GM12878 (cell line): ENCODE data around the gene S1PR4. TPM values are rescaled to one million over a fixed set of nuclear protein-coding genes. Genes with fewer than 3 reads are reported as not detected.
A peak's percentile ranks its signal among the peaks of the same experiment; 100 is the strongest.

ENCODE experiments used
- ATAC-seq: fragments of 200-7000 bp; cut with Tn5 transposase; 3 replicates; pipeline ENCODE4 v1.9.1; 2020; ENCODE audit warnings: mild to moderate bottlenecking, moderate library complexity
- BruUV-seq: library from RNA; stranded (reverse); fragments of 400-500 nt; replicated peaks from 2 replicates; lab custom pipeline; 2021; lab: Mats Ljungman, UMichigan
- CTCF ChIA-PET: fragments of 300-600 bp; sonication (Branson Sonifier 250); formaldehyde crosslinking; extraction: SDS; loops from one replicate; lab custom pipeline; 2021; ENCODE audit warnings: inconsistent platforms; lab: Yijun Ruan, JAX
- POLR2A ChIA-PET: fragments of 350-600 bp; formaldehyde crosslinking; extraction: SDS; loops from one replicate; lab custom pipeline; 2021; ENCODE audit warnings: inconsistent platforms; lab: Charles Lee
- RAD21 ChIA-PET: fragments of 300-600 bp; sonication (Branson Sonifier 250); formaldehyde crosslinking; loops from one replicate; lab custom pipeline; 2023; ENCODE audit warnings: antibody characterized with exemption; ENCODE audit not compliant: unreplicated experiment; lab: Charles Lee
- SMC1A ChIA-PET: fragments of 300-600 bp; sonication (Branson Sonifier 250); formaldehyde crosslinking; loops from one replicate; lab custom pipeline; 2023; ENCODE audit not compliant: unreplicated experiment, uncharacterized antibody; lab: Charles Lee
- DNase-seq: peaks from one replicate; pipeline ENCODE4 v3.0.0-alpha.2; 2011; ENCODE audit warnings: low read depth, low spot score
- FAIRE-seq: peaks from 3 replicates; lab custom pipeline; 2011; peaks lifted over from hg19 to GRCh38; lab: Jason Lieb, UNC
- H2AFZ ChIP-seq: 2 replicates; pipeline ENCODE4 v1.6.0; 2011; ENCODE audit warnings: low read depth, low read length, control low read depth; ENCODE audit not compliant: control insufficient read depth
- H3K27ac ChIP-seq: 2 replicates; pipeline ENCODE4 v1.5.1; 2011; ENCODE audit warnings: control low read depth; ENCODE audit not compliant: control insufficient read depth, insufficient read depth
- H3K27me3 ChIP-seq, 2 experiments: replicated peaks in 1 of 2; 2 replicates each; pipeline versions ENCODE4 v1.6.0 to v1.6.1; 2011; ENCODE audit warnings: low read length in 1 of 2; ENCODE audit not compliant: control insufficient read depth in 2 of 2, insufficient read depth in 2 of 2
- H3K36me3 ChIP-seq, 2 experiments: 2 replicates each; pipeline ENCODE4 v1.5.1; 2011; ENCODE audit warnings: low read length in 1 of 2; ENCODE audit not compliant: control insufficient read depth in 2 of 2, insufficient read depth in 2 of 2
- H3K4me1 ChIP-seq: 2 replicates; pipeline ENCODE4 v1.6.1; 2011; ENCODE audit warnings: mild to moderate bottlenecking, low read length, moderate library complexity, mixed read lengths; ENCODE audit not compliant: control insufficient read depth, insufficient read depth
- H3K4me2 ChIP-seq: 2 replicates; pipeline ENCODE4 v1.6.0; 2011; ENCODE audit warnings: control low read depth; ENCODE audit not compliant: control insufficient read depth, insufficient read depth
- H3K4me3 ChIP-seq: fragments of 200-600 bp; sonication (generic); 2 replicates; pipeline ENCODE4 v1.5.1; 2016
- H3K79me2 ChIP-seq: 2 replicates; pipeline ENCODE4 v1.6.0; 2011; ENCODE audit warnings: low read length; ENCODE audit not compliant: control insufficient read depth, insufficient read depth
- H3K9ac ChIP-seq: 2 replicates; pipeline ENCODE4 v1.8.0; 2011; ENCODE audit warnings: low read length, control low read depth, mixed read lengths; ENCODE audit not compliant: control insufficient read depth, insufficient read depth
- H3K9me3 ChIP-seq: replicated peaks from 3 replicates; pipeline ENCODE4 v1.5.1; 2011; ENCODE audit warnings: mild to moderate bottlenecking, low read length; ENCODE audit not compliant: control insufficient read depth, insufficient read depth
- H4K20me1 ChIP-seq: 2 replicates; pipeline ENCODE4 v1.6.0; 2011; ENCODE audit not compliant: control insufficient read depth, insufficient read depth
- BHLHE40 ChIP-seq, 2 experiments: fragments of 450-650 bp in 1 of 2; IDR thresholded peaks; 2 replicates each; pipeline ENCODE4 v1.6.1; 2011 to 2017; ENCODE audit warnings: low read depth in 2 of 2, borderline replicate concordance in 1 of 2, improper control_type of control experiment in 1 of 2, low read length in 1 of 2, mild to moderate bottlenecking in 1 of 2
- CHD4 ChIP-seq: fragments of 200-600 bp; sonication (generic); IDR thresholded peaks from 2 replicates; pipeline ENCODE4 v1.6.1; 2016; ENCODE audit warnings: mild to moderate bottlenecking
- E4F1 ChIP-seq: fragments of 450-650 bp; IDR thresholded peaks from 2 replicates; pipeline ENCODE4 v1.6.1; 2018; ENCODE audit warnings: borderline replicate concordance, mild to moderate bottlenecking; ENCODE audit not compliant: partially characterized antibody
- POLR2A ChIP-seq: IDR thresholded peaks from 2 replicates; pipeline ENCODE4 v1.6.1; 2011; ENCODE audit warnings: low read depth, mild to moderate bottlenecking, low read length
- RCOR1 ChIP-seq: conservative IDR thresholded peaks from 2 replicates; pipeline ENCODE4 v1.6.1; 2012; ENCODE audit warnings: low read depth, low read length, improper control_type of control experiment
- SPI1 ChIP-seq: IDR thresholded peaks from 2 replicates; pipeline ENCODE4 v1.6.1; 2011; ENCODE audit warnings: low read depth, mild to moderate bottlenecking, low read length, moderate library complexity, borderline replicate concordance; ENCODE audit not compliant: insufficient read depth
- TCF12 ChIP-seq: IDR thresholded peaks from 2 replicates; pipeline ENCODE4 v1.6.1; 2011; ENCODE audit warnings: low read depth, mild to moderate bottlenecking, low read length
- ZNF274 ChIP-seq: IDR thresholded peaks from one replicate; pipeline ENCODE4 v1.8.0; 2011; ENCODE audit not compliant: insufficient read length, insufficient read depth
- WGBS: methylation state at CpG from one replicate; pipeline ENCODE4 v1.1.6; 2016; ENCODE audit warnings: low lambda C conversion rate; ENCODE audit not compliant: insufficient replicate concordance, insufficient coverage; ENCODE audit errors: missing lambda C conversion rate; 5-methylcytosine and 5-hydroxymethylcytosine counted together
- in situ Hi-C: fragments of 300-500 bp; cut with MboI; formaldehyde crosslinking; loops from 9 replicates; pipeline ENCODE4 v1.14.3; 2018; ENCODE audit warnings: mixed read lengths
- intact Hi-C: fragments of 100-400 bp; cut with micrococcal nuclease; formaldehyde crosslinking; loops from one replicate; pipeline ENCODE4 v1.14.2; 2022; ENCODE audit not compliant: unreplicated experiment
- polyA plus RNA-seq, 11 experiments: library from polyadenylated mRNA; depleted of rRNA in 4 of 11; unstranded in 6 of 11; stranded (reverse) in 5 of 11; fragments of >200 nt; fragmentation: Nextera tagmentation in 4 of 11; fragmentation: Illumina TruSeq in 1 of 11; extraction: Ambion mirVana in 4 of 11; extraction: Trizol in 1 of 11; gene quantifications; 1 replicate in 1 of 11; 2 replicates in 10 of 11; pipeline versions ENCODE4 v1.2.1 to v1.2.3, GENCODE V29; 2011 to 2016; ENCODE audit warnings: inconsistent platforms in 2 of 11, missing spikeins in 2 of 11, low read depth in 1 of 11
- total RNA-seq, 4 experiments: library from RNA; depleted of rRNA in 3 of 4; stranded (reverse); fragments of >200 nt in 3 of 4; fragmentation: Illumina TruSeq in 1 of 4; extraction: Trizol in 1 of 4; gene quantifications; 2 replicates each; pipeline versions ENCODE4 v1.2.1 to v1.2.3, GENCODE V29; 2013 to 2021

S1PR4 gene
- total and polyA plus RNA-seq, 10 of the 15 experiments (the other 5 are each of a cell fraction or from before 2014, with no cell fraction given), result 0.19 to 57.7 (median 32.4) TPM; not detected in 1

GRCh38 chr19:3198901-3199700 lies 20.5 kb downstream of the S1PR4 start:
- 95% methylated on average over 37 of the region's 43 CpGs for WGBS
- SMC1A ChIA-PET, result no interaction called here

More at GRCh38 chr19:3198901-3199700, 20.5 kb downstream of the S1PR4 start:
- Histone ChIP-seq H3K79me2 (no peaks in the 10 kb centered on the region), H3K36me3 (peaks cover 2 to 5% of the 10 kb centered on the region in 2 experiments; a peak in 2 of 4 replicates), H3K9me3 (no peaks in the 10 kb centered on the region), H3K4me2 (no peak overlapping the region), H3K4me3 (no peak overlapping the region), H3K27ac (no peak overlapping the region), H2AFZ (no peak overlapping the region)
- POLR2A ChIA-PET, result no interaction called here
- intact Hi-C loops, result no loop called here
- no peak for FAIRE-seq
- no peak for DNase-seq
- BruUV-seq, result no TSS peak
- TF ChIP-seq CHD4 (no peak), TCF12 (no peak), BHLHE40 (IDR thresholded peaks at IDR 0.05; ENCODE audit: borderline replicate concordance in 1 of 2, low read depth in 2 of 2, low read length in 1 of 2) (no peak), SPI1 (no peak), RCOR1 (no peak), ZNF274 (no peak), E4F1 (no peak), POLR2A (peak; percentile 50)
- TF ChIP-seq, all 136 proteins: peak for 1
- ChIA-PET CTCF (no interaction called here), RAD21 (no interaction called here)
- no peaks in the 10 kb centered on the region for H3K27me3 ChIP-seq
- H4K20me1 ChIP-seq, result no peaks in the 10 kb centered on the region
- no peak overlapping the region for H3K9ac ChIP-seq
- no peak for ATAC-seq
- in situ Hi-C loops, result no loop called here
- no peaks in the 10 kb centered on the region for H3K4me1 ChIP-seq
